IgD-negative memory B cell (primary cell): ENCODE data around the gene TBC1D3C. TPM values are rescaled to one million over a fixed set of nuclear protein-coding genes. Genes with fewer than 3 reads are reported as not detected.
"Not testable (repeated sequence)": the region's sequence is repeated elsewhere in the genome, so short reads cannot be mapped to it uniquely, and the experiment has no call there.

Experiments used
- H3K27ac Mint-ChIP-seq, 3 donors: one replicate each; pipeline ENCODE4 v1.8.0; 2020 to 2022; ENCODE audit warnings: mild to moderate bottlenecking in 3 of 3, mixed read lengths in 3 of 3, moderate library complexity in 1 of 3
- H3K27me3 Mint-ChIP-seq: one replicate; pipeline ENCODE4 v1.8.0; 2021; ENCODE audit warnings: mixed read lengths
- H3K36me3 Mint-ChIP-seq: one replicate; pipeline ENCODE4 v1.8.0; 2020; ENCODE audit warnings: mild to moderate bottlenecking, mixed read lengths
- H3K4me1 Mint-ChIP-seq, 3 donors: one replicate each; pipeline ENCODE4 v1.8.0; 2020 to 2022; ENCODE audit warnings: mixed read lengths in 3 of 3, mild to moderate bottlenecking in 1 of 3
- H3K4me3 Mint-ChIP-seq, 4 donors: one replicate each; pipeline ENCODE4 v1.8.0; 2020 to 2022; ENCODE audit warnings: mild to moderate bottlenecking in 4 of 4, mixed read lengths in 4 of 4, moderate library complexity in 3 of 4
- H3K9me3 Mint-ChIP-seq, 3 donors: one replicate each; pipeline ENCODE4 v1.8.0; 2020 to 2021; ENCODE audit warnings: mixed read lengths in 3 of 3, mild to moderate bottlenecking in 1 of 3
- polyA plus RNA-seq: library from polyadenylated mRNA; unstranded; fragments of 300-500 nt; fragmentation: Illumina TruSeq; gene quantifications from one replicate; pipeline ENCODE4 v1.2.3, GENCODE V29; 2021

Gene TBC1D3C
- not detected for polyA plus RNA-seq

DNA sequence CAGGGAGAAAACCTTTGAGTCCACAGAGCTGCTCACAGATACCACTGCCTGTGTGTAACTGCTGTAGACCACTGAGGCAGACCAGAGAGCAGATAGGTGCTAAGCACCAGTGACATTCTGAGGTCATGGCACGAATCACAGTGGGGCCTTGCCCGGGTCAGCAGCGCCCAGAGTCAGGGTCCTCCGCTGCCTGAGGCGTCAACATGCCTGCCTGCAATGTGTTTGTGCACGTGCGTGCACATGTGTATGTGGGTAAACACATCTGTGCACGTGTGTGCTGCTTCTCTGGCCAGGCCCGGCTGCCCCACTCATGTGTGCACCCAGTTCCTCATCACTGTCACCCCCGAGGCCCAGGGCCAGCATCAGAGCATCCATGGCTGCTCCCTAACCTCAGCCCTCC is at the start of gene TBC1D3C:
TBC1D3C (minus strand) TSS at position 101 of the 400 bp plus-strand sequence. CDS start 1,568 bp downstream, outside the sequence.
- not testable (repeated sequence) for H3K27ac Mint-ChIP-seq, H3K36me3 Mint-ChIP-seq, H3K27me3 Mint-ChIP-seq

DNA sequence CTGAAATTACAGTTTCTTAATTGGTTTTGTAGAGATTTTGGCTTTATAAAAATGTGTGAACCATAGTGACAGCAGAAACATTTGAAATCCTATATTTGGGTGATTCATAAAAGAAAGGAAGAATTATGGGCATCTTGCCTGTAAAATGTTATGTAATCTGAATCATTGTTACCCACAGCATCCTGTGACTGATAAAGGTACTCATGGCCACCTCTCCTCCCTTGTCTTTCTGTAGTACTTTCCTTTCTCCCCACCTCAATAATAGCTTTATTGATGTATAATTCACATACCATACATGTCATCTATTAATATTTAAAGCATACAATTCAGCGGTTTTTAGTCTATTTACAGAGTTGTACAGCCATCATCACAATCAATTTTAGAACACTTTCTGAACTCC is 30.8 kb upstream of the TBC1D3C start:
- H3K4me3 Mint-ChIP-seq, H3K27ac Mint-ChIP-seq, H3K27me3 Mint-ChIP-seq, H3K9me3 Mint-ChIP-seq, H3K36me3 Mint-ChIP-seq, H3K4me1 Mint-ChIP-seq: not testable (repeated sequence)

More for the DNA sequence above, at the start of gene TBC1D3C:
- H3K4me1 Mint-ChIP-seq, H3K4me3 Mint-ChIP-seq, H3K9me3 Mint-ChIP-seq: not testable (repeated sequence)

DNA sequence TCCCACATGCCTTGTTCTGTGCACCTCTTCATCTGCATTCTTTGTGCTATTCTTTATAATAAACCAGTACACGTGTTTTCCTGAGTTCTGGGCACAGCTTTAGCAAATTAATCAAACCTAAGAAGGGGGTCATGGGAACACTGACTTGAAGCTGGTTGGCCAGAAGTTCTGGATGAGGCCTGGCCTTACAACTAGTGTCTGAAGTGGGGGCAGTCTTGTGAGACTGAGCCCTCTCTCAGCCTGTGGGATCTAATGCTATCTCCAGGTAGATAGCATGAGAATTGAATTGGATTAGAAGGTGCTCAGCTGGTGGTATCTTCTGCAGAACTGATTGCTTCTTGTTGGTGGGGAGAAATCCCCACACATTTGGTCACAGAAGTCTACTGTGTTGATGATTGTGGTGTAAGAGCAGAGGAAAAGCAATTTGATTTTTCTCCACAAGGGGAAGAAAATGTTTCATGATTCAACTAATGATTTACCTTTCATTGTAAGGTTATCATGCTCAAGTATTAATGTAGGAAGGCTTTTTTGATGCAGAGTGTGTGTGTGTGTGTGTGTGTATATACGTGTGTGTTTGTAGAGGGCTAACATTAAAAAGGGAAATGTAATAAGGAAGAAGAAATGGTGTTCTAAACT is 25.7 kb upstream of the TBC1D3C start:
- not testable (repeated sequence) for H3K4me1 Mint-ChIP-seq, H3K4me3 Mint-ChIP-seq, H3K27me3 Mint-ChIP-seq, H3K36me3 Mint-ChIP-seq, H3K9me3 Mint-ChIP-seq, H3K27ac Mint-ChIP-seq

DNA sequence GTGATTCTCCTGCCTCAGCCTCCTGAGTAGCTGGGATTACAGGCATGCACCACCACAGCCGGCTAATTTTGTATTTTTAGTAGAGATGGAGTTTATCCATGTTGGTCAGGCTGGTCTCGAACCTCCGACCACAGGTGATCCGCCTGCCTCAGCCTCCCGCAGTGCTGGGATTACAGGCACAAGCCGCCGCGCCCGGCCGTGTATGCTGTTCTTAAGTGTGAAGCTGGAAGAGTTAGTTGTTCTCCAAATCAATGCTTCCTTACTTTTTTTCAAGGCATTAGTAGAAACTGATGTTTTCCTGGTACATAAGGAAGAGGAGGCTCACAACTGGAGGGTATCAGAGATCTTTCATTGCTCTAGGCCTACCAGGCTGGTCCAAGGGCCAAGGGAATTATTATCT is 19.7 kb upstream of the TBC1D3C start:
- not testable (repeated sequence) for H3K27me3 Mint-ChIP-seq, H3K4me1 Mint-ChIP-seq, H3K4me3 Mint-ChIP-seq

DNA sequence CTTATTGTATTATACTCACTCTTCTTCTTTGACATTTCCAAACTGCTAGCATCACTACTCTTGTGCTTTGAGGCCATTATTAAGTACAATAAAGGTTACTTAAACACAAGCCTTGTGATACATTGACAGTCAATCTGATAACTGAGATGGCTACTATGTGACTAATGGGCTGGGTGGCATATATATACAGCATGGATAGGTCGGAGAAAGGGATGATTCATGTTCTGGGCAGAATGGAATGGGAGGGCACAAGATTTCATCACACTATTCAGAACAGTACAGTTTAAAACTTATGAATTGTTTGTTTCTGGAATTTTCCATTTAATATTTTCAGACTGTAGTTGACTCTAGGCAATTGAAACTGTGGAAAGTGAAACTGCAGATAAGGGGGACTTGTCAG is 18.9 kb upstream of the TBC1D3C start:
- H3K4me3 Mint-ChIP-seq = not testable (repeated sequence)

More for the DNA sequence above, 19.7 kb upstream of the TBC1D3C start:
- H3K9me3 Mint-ChIP-seq, H3K27ac Mint-ChIP-seq, H3K36me3 Mint-ChIP-seq: not testable (repeated sequence)

More for the DNA sequence above, 18.9 kb upstream of the TBC1D3C start:
- not testable (repeated sequence) for H3K27me3 Mint-ChIP-seq, H3K4me1 Mint-ChIP-seq, H3K27ac Mint-ChIP-seq, H3K9me3 Mint-ChIP-seq, H3K36me3 Mint-ChIP-seq

Other genes starting within 250 kb of the TBC1D3C start
- not detected for gene TBC1D3K, start 144.2 kb downstream of the TBC1D3C start, polyA plus RNA-seq
- 3.1 TPM for gene TBC1D3L, start 79.6 kb downstream of the TBC1D3C start, polyA plus RNA-seq
- gene TBC1D3D, start 64.7 kb downstream of the TBC1D3C start, polyA plus RNA-seq = not detected
- not detected for gene TBC1D3E, start 59.3 kb upstream of the TBC1D3C start, polyA plus RNA-seq
- not detected for gene TBC1D3, start 123.9 kb upstream of the TBC1D3C start, polyA plus RNA-seq
- gene MRPL45, start 228.5 kb upstream of the TBC1D3C start, polyA plus RNA-seq = 23.5 TPM